Measurements from ENCODE around the gene C10orf67. TPM values are rescaled to one million over a fixed set of nuclear protein-coding genes. Genes with fewer than 3 reads are reported as not detected.
A peak's percentile ranks its signal among the peaks of the same experiment; 100 is the strongest.
"Not testable (repeated sequence)": the region's sequence is repeated elsewhere in the genome, so short reads cannot be mapped to it uniquely, and the experiment has no call there.

Gene C10orf67
- total RNA-seq, 2 donors from 2014 or later = 0.21 to 0.30 TPM

DNA sequence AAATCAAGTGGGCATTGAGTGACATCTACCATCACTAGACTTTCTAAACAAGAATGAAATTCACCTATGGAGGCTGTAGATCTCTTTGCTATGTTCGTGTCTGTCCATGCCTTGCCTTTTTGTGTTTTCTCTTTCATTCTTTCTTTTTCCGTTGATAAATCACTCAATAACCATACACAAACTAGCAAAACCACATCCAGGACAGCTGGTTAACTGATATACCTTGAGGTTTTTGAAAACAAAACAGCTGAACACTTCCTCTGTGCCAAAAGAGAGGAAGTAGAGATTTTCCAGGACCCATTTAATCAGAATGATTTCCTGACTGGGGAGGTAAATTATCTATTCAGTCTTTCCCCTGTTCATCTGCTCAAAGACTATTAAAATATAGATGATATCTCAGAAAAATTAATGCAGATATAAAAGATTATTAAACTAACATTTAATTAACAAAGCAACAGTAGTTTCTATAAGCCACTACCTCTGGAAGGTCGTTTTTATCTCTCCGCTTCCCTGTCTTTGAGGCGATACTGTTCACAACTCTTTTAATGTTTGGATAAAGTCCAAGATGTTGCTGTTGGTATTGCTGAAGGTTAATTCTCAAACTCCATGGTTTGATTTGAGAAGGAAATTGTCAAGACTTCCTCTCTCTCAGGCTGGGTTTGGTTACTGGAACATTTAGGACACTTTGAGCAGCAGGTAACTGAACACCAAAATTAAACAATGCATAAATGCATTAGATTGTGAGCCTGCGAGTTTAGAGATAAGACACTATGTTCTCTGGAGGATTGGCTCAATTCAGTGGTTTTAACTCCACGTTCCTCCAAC, 24.4 kb upstream of the C10orf67 start:
- Mint-ChIP-seq H3K4me3 (peak overlapping the region; percentile 62), H3K27me3 (no peaks in the 10 kb centered on the region)

DNA sequence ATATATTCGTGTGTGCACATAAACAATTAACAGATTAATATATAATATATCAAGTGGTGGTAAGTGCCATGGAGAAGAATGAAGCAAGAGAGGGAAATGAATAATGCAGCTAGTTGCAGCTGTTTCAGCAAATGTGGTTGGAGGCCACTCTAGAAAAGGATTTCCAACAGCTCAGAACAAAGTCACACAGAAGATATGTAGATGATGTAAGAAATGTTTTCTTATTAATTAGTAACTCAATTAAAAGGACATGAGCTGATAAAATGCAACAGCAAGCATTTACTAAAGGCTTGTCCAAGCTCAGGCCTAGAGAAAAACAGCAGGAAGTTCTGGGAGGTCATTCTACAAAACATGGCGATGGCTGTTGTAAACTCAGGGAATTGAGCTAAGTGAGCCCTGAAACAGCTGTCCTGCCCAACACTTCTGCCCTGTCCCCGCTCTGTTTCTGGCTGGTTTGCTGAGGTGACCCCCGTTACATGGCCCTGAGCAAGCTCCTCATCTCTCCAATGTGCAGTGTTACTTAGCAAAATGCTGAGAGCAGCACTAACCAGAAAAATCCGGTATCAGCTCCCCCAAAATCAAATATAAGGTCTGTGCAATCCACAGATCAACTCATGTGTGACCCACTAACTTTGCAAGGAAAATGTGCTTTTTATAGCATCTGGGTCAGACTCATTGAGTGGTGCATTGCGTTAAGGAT, 23.4 kb upstream of the C10orf67 start:
- no peaks in the 10 kb centered on the region for H3K36me3 Mint-ChIP-seq (ENCODE audit: low read depth)
- peak overlapping the region; percentile 65 for H3K27ac Mint-ChIP-seq
- H3K9me3 Mint-ChIP-seq = no peaks in the 10 kb centered on the region
- H3K4me1 Mint-ChIP-seq = peaks cover 43% of the 10 kb centered on the region
- H3K4me3 Mint-ChIP-seq = peak overlapping the region; percentile 62
- no peaks in the 10 kb centered on the region for H3K27me3 Mint-ChIP-seq
- ATAC-seq (replicated peaks) = no peak

More for the DNA sequence above, 24.4 kb upstream of the C10orf67 start:
- no peaks in the 10 kb centered on the region for H3K9me3 Mint-ChIP-seq
- peaks cover 36% of the 10 kb centered on the region for H3K4me1 Mint-ChIP-seq
- ATAC-seq (replicated peaks) = peak; percentile 38
- H3K36me3 Mint-ChIP-seq (ENCODE audit: low read depth) = no peaks in the 10 kb centered on the region
- peak overlapping the region; percentile 65 for H3K27ac Mint-ChIP-seq

DNA sequence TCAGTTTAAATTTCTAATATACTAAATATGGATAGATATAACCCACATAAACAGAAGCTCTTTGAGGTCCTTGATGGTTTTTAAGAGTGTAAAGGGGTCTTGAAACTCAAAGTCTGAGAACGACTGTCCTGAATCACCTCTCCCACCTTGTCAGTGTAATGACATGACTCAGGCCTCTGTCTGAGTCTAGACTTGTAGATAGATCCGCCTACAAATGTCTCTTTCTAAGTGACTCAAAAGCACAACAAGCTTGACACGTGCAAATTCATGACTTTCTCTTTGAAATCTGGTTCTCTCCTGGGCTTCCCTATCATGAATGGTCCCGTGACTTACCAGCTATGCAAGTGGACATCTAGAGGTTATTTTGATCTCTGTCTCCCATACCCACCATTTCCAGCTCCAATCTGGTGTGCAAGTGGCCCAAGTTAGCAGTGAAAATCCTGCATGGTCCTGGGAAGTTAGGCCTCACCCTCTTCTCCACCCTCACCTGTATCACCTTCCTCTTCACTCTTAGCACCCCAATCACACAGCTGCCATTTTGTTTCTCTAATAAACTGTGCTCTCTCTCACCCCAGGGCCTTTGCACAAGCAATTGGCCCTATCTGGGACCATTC, 20.9 kb upstream of the C10orf67 start:
- Mint-ChIP-seq H3K4me3 (peak overlapping the region; percentile 77), H3K27ac (peak overlapping the region; percentile 90), H3K4me1 (peaks cover 52% of the 10 kb centered on the region)
- ATAC-seq (replicated peaks) = peak; percentile 68
- H3K36me3 Mint-ChIP-seq (ENCODE audit: low read depth); H3K9me3 Mint-ChIP-seq; H3K27me3 Mint-ChIP-seq: not testable (repeated sequence)

DNA sequence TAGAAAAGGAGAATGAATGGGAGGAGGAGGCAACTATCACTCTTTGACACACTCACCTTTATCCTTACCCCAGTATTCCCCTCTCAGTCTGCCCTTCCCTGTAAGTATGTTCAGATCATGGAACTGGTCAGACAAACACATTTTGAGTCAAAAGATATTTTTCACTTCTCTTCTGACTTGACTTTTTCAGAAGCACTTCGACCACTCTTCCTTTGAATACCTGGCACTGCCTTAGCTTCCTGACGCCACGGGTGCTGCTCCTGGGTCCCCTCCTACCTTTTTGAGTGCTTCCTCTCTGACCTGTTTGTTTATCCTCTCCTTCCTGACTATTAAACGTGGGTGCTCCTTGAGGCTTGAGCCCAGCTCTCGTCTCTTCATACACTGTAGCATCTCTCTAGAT, 19.8 kb upstream of the C10orf67 start:
- peaks cover 45% of the 10 kb centered on the region for H3K4me1 Mint-ChIP-seq
- H3K36me3 Mint-ChIP-seq (ENCODE audit: low read depth) = no peaks in the 10 kb centered on the region
- peak overlapping the region; percentile 77 for H3K4me3 Mint-ChIP-seq
- H3K27me3 Mint-ChIP-seq = no peaks in the 10 kb centered on the region
- H3K9me3 Mint-ChIP-seq = no peaks in the 10 kb centered on the region
- peak overlapping the region; percentile 90 for H3K27ac Mint-ChIP-seq
- peak; percentile 46 for ATAC-seq (replicated peaks)

DNA sequence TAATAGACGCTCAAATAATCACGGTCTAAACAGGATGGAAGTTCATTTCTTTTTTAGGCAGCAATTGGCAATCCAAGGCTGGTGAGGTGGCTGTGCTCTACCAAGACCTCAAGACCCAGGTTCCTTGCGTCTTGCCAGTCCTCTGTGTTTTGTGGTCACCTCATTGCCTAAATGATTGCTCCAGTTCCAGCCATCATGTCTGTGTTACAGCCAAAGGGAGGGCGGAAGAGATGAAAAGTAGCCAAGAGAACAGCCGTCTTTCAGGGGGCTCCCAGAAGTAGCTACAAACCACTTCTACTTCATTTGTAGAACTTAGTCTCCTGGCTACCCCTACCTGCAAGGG, 19.2 kb upstream of the C10orf67 start:
- no peaks in the 10 kb centered on the region for H3K27me3 Mint-ChIP-seq
- peaks cover 39% of the 10 kb centered on the region for H3K4me1 Mint-ChIP-seq
- H3K27ac Mint-ChIP-seq = peak overlapping the region; percentile 90
- no peaks in the 10 kb centered on the region for H3K36me3 Mint-ChIP-seq (ENCODE audit: low read depth)
- peak overlapping the region; percentile 77 for H3K4me3 Mint-ChIP-seq
- H3K9me3 Mint-ChIP-seq = no peaks in the 10 kb centered on the region
- no peak for ATAC-seq (replicated peaks)

DNA sequence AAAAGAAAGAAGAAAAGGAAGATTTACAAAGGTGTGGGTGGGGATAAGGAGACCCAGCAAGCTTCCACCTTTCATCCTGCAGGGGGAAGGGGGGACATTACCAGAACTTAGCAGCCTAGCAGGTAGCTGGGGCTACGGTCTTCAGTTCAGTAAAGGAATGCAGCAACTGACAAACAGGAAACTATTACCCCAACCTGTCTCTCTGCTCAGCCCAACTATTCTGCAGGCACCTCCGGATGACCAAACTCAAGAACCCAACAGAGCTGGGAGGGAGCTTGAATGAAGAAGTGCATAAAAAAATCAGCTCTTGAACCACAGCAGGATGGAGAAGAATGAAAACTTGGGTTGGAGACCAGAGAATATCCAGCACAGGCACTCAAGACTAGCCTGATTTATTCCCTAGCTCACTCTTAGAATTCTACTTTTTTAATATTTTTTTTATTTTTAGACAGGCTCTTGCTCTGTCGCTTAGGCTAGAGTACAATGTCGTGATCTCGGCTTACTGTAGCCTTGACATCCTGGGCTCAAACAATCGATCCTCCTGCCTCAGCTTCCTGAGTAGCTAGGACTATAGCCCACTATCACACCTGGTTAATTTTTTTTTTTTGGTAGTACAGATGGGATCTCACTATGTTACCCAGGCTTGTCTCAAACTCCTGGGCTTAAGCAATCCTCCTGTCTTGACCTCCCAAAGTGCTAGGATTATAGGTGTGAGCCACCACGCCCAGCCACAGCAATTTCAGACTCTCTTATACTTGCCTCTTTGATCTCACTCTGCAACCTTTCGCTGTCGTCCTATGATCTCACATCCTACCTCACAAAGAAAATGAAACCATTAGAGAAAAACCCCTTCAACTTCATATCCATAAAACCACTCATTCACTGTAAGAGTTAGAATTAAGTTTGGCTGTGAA, 18.5 kb upstream of the C10orf67 start:
- Mint-ChIP-seq H3K9me3 (no peaks in the 10 kb centered on the region), H3K27ac (peak overlapping the region; percentile 90), H3K4me1 (peaks cover 33% of the 10 kb centered on the region), H3K36me3 (ENCODE audit: low read depth) (no peaks in the 10 kb centered on the region), H3K27me3 (no peaks in the 10 kb centered on the region), H3K4me3 (peak overlapping the region; percentile 77)
- ATAC-seq (replicated peaks) = peak; percentile 76

DNA sequence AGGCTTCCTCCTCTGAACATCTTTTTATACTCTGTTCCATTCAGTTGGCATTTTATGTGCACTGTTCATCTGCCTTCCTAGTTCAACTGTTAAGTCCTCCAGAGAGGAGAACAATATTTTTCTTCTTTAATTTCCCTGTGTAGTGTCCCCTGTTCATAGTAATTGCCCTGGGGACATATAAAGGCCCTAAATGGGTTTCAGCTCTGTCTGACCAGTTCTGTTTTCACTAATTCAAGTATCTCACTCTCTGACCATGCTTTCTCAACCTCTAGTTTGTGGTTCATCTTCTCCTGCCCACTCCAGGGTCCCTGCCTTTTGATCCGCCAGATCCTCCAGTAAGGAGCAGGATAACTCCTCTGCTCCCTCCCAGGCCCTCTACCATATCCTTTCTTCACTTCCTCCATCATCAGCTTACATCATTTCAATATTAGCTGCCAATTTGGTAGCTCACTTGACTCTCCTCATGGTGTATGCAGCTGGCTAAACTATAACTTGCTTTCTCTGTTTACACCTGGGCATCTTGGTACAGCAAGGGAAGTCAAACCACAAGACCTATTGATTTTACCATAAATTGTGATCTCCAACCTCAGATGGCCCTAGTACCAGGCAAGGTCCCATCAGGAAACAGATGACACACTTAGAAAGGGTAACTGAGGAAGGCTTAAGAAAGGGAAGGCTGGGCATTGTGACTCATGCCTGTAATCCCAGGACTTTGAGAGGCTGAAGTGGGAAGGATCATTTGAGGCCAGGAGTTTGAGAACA, 17.7 kb upstream of the C10orf67 start:
- H3K27ac Mint-ChIP-seq = peak overlapping the region; percentile 10
- H3K27me3 Mint-ChIP-seq = no peaks in the 10 kb centered on the region
- H3K36me3 Mint-ChIP-seq (ENCODE audit: low read depth) = no peaks in the 10 kb centered on the region
- peak overlapping the region; percentile 77 for H3K4me3 Mint-ChIP-seq
- no peak for ATAC-seq (replicated peaks)
- H3K4me1 Mint-ChIP-seq = peaks cover 31% of the 10 kb centered on the region
- no peaks in the 10 kb centered on the region for H3K9me3 Mint-ChIP-seq

DNA sequence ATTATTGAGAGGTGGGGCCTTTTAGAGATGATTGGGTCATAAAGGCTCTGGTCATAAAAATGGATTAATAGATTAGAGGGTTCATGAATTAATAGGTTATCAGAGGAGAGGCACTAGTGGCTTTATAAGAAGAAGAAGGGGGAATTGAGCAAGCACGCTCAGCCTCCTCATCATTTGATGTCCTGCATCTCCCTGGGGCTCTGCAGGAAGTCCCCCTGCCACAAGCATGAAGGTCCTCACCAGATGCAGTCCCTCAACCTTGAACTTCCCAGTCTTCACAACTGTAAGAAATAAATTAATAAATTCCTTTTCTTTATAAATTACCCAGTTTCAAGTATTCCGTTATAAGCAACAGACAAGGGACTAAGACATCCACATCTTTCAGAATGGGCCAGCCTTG, 17.1 kb upstream of the C10orf67 start:
- peaks cover 31% of the 10 kb centered on the region for H3K4me1 Mint-ChIP-seq
- ATAC-seq (replicated peaks) = no peak
- H3K27me3 Mint-ChIP-seq = no peaks in the 10 kb centered on the region
- H3K36me3 Mint-ChIP-seq (ENCODE audit: low read depth) = no peaks in the 10 kb centered on the region
- H3K9me3 Mint-ChIP-seq = no peaks in the 10 kb centered on the region
- no peak overlapping the region for H3K4me3 Mint-ChIP-seq
- H3K27ac Mint-ChIP-seq = no peak overlapping the region

DNA sequence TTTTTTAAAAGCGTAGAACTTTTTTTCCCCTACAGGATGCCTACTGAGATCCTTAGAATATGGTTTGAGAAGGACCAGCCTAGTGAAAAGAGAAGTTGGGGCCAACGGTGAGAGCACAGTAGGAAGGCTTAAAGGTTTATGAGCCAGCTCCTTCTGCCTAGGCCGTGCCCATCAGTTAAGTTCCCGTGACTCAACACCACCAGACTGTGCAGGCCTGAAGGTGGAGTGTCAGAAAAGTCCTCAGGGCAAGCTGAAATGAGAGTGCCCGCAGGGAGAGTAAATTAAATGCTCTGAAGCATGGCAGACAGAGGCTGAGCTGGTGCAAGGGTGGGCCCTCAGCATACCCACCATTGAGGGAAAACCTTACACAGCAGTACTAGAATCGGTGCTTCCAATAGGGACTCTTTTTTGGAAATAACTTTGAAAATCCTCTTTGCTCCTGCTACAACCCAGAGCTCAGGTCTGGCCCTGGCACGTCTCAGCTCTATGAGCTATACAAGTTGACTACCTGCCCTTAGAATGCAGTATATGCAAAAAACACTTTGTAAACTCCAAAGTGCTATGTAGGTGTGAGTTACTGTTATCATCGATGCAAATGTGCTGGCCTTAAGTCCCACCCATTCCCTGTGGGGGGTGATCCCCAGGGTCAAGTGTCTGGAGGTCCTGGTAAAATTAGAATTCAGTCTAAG, 15.2 kb upstream of the C10orf67 start:
- Mint-ChIP-seq H3K4me1 (peaks cover 23% of the 10 kb centered on the region), H3K4me3 (no peak overlapping the region), H3K27me3 (no peaks in the 10 kb centered on the region), H3K27ac (no peak overlapping the region), H3K9me3 (no peaks in the 10 kb centered on the region), H3K36me3 (ENCODE audit: low read depth) (no peaks in the 10 kb centered on the region)
- no peak for ATAC-seq (replicated peaks)

DNA sequence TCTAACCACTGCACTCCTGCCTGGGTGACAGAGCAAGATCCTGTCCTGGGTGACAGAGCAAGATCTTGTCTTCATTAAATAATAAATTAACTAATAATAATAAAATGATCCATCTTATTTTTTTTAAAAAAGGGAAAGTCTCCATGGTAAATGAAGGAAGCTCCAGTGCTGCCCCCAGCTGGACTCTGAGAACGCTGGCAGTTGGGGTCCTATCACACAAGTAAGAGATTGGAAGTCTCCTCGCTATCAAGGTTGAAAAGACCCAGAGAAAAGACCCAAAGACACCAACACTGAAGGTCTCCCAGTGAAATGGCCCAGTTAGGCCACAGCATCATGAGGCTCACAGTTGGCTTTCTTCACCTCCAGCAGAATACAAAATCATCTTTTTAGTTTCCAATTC, 13.8 kb upstream of the C10orf67 start:
- ATAC-seq (replicated peaks) = no peak
- Mint-ChIP-seq H3K4me1 (peaks cover 11% of the 10 kb centered on the region), H3K36me3 (ENCODE audit: low read depth) (no peaks in the 10 kb centered on the region), H3K27ac (no peak overlapping the region), H3K4me3 (no peak overlapping the region), H3K27me3 (no peaks in the 10 kb centered on the region), H3K9me3 (no peaks in the 10 kb centered on the region)

- H3K27me3 Mint-ChIP-seq = no peaks in the 10 kb centered on the region
- ATAC-seq (replicated peaks) = no peak
- H3K9me3 Mint-ChIP-seq = no peaks in the 10 kb centered on the region
- H3K4me1 Mint-ChIP-seq = no peaks in the 10 kb centered on the region
- no peak overlapping the region for H3K27ac Mint-ChIP-seq
- no peaks in the 10 kb centered on the region for H3K36me3 Mint-ChIP-seq (ENCODE audit: low read depth)
- no peak overlapping the region for H3K4me3 Mint-ChIP-seq
These were observed 10.2 kb upstream of the C10orf67 start for GRCh38 chr10:23354630-23355279.

DNA sequence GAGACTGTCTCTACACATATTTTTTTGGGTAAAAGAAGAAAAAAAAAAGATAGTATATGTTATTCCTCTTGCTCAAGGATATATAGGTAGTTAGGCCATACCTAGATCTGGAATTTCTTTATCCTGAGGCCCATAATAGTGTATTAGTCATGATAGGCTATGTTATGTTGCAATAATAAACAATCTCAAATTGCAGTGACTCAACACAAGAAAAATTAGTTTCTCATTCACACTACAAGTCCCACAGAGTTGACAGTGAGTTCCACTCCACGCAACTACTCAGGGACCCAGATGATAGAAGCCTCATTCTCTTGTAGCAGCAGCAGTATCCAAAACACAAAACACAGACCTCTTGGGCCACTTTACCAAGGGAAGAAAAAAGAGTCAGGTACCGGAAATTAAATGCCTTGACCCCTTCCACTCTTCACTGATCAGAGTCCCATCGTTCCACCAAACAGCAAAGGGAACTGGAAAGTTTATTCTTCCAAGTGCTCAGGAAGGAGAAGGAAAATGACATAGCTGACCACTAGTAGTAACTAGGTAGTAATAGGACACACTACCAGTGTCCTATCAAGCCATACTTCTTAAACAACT, 7.4 kb upstream of the C10orf67 start:
- Mint-ChIP-seq H3K9me3 (no peaks in the 10 kb centered on the region), H3K4me1 (no peaks in the 10 kb centered on the region), H3K27me3 (no peaks in the 10 kb centered on the region), H3K27ac (no peak overlapping the region), H3K36me3 (ENCODE audit: low read depth) (no peaks in the 10 kb centered on the region), H3K4me3 (no peak overlapping the region)
- no peak for ATAC-seq (replicated peaks)

Measured in activated T-helper 17 cell treated with anti-CD3 and anti-CD28 coated beads, Interleukin-2, amount 50 U/mL, for 72 hours (primary cell).